GM12872 (cell line): ENCODE results near the gene ZNF805.

Experiments
- CTCF ChIP-seq: IDR thresholded peaks from 3 replicates; pipeline ENCODE4 v1.5.1; 2011; ENCODE audit warnings: low read depth, mild to moderate bottlenecking, low read length, moderate library complexity; ENCODE audit not compliant: insufficient read depth

The ZNF805 gene

GRCh38 chr19:57288373-57288772 is 47.9 kb downstream of the ZNF805 start:
- TF ChIP-seq CTCF, result no peak

- TF ChIP-seq CTCF, result no peak
Observed at GRCh38 chr19:57290970-57291369, 50.5 kb downstream of the ZNF805 start.

- TF ChIP-seq CTCF, result no peak
Observed at GRCh38 chr19:57292547-57292946, 52.1 kb downstream of the ZNF805 start.

GRCh38 chr19:57293719-57294118 is 53.3 kb downstream of the ZNF805 start:
- TF ChIP-seq CTCF, result no peak

- TF ChIP-seq CTCF, result no peak
Observed at GRCh38 chr19:57302020-57302465, 61.6 kb downstream of the ZNF805 start.

GRCh38 chr19:57302727-57303401 is 62.4 kb downstream of the ZNF805 start:
- TF ChIP-seq CTCF, result no peak
